Measurements from ENCODE around the gene PLCB2.

The PLCB2 gene

DNA sequence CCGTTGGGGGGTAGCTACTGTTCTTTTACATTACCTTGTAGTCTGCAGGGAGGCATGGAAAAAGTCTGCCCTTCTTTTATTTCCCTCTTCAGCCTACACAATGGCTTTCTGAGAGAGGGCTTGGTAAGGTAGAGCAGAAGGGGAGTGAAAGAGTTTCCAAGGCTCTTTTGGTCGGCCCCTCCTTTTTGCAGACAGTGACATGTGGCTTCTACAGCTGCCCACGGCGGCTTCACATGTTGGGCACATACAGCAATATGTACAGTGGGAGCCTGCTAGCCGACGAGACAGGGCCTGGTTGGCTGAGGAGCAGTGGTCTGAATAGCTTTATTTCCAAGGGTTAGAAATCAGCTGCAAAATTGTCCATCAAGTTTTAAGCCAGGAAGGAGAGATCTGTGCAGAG, 19.7 kb upstream of the PLCB2 start:
- no peak for DNase-seq (ENCODE audit: low read depth)

- no peak for DNase-seq (ENCODE audit: low read depth)
Measured at GRCh38 chr15:40325700-40326099, 18.0 kb upstream of the PLCB2 start.

DNA sequence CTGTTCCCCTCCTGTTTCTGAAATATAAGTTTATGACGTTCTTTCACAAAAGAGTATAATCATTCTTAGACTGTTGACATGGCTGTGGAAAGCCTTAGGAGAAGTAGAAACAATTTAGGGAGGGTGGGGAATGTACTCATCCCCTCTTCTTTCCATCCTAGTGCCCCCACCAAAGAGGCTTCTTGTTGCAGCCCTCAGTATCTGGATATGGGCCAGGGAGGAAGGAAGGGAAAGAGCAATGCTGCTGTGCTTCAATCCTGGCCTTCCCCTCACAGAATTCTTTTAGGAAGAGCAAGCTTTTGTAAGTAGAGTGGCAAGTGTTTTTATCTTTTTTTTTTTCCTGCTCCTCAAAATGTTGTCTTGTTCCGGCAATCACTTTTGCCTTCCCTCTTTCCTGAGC, 17.5 kb upstream of the PLCB2 start:
- no peak for DNase-seq (ENCODE audit: low read depth)

- DNase-seq (ENCODE audit: low read depth): no peak
Measured at GRCh38 chr15:40323953-40324937, 16.5 kb upstream of the PLCB2 start.

DNA sequence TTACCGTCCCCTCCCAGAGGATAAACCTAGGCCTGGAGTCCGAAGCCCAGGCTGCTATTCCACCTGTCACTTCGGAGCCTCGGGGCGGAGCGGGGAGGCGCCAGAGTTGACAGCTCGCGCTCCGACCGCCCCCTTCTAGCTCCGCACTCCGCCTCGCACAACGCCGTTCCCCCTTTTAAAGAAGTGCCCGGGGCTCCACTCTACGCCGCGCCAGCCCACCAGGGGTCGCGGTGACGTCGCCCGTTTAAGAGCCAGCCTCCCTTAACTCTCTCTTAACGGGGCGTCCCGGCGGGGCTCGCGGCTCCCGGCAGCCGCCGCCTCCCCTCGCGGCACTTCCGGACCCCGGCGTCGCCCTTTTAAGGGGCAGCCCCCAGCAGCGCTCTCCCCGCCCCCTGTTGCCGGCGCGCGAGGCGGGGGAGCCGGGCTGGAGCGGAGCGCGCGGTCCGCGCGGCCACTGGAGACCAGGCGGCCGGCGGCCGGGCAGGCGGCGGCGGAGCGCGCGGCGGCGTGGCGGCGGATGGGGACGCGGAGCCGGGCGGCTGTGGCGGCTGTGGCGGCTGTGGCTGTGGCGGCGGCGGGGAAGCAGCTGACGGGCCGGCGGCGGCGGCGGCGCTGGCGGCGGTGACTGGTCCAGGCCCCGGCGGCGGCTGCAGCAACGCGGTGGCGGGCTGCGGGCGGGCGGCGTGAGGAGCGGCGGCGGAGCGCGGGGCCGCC, 15.7 kb upstream of the PLCB2 start, which contains the start of gene INAFM2:
Gene INAFM2 (plus strand): TSS at position 454 of the 714 bp plus-strand sequence. CDS start 364 bp downstream, outside the sequence.
- peak; percentile 90 for DNase-seq (ENCODE audit: low read depth)

GRCh38 chr15:40322531-40323238, 14.9 kb upstream of the PLCB2 start:
- no peak for DNase-seq (ENCODE audit: low read depth)

GRCh38 chr15:40320931-40321371, 13.2 kb upstream of the PLCB2 start:
- no peak for DNase-seq (ENCODE audit: low read depth)

DNA sequence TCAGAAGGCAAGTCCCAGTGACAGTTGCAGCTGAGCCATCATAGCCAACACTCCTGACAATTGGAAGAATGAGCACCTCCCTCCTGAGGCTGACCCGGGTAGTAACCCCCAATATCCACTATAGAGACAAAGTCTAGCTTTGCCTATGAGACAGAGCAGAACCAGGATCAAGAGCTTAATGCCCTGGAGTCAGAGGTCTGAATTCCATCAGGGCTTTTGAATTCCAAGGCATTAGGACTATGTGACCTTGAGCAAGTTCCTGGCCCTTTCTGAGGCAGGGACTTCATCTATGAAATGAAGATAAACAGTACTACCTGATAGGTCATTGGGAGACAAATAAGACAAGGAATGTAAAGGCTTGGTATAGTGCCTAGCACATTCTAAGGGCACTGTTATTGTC, 12.7 kb upstream of the PLCB2 start:
- DNase-seq (ENCODE audit: low read depth): no peak

DNA sequence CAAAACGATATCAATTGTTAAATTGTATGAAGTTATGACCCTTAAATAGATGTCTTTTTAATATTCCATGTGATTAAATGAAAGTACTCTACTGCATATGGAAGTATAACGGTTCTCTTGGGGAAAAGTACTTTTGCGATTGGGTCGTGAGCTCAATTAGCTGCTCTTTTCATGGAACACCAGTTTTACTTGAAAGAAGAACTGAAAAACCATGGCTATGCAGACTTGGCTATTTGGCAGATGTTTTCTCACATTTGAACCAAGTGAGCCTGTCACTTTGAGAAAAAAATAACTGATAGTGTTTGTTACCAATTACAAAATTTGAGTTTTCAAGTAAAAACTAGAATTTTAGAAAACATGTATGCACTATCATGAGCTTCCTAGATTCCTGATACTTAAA, 9.8 kb upstream of the PLCB2 start:
- DNase-seq (ENCODE audit: low read depth): no peak

- DNase-seq (ENCODE audit: low read depth): no peak
Measured at GRCh38 chr15:40316931-40317330, 9.2 kb upstream of the PLCB2 start.

DNA sequence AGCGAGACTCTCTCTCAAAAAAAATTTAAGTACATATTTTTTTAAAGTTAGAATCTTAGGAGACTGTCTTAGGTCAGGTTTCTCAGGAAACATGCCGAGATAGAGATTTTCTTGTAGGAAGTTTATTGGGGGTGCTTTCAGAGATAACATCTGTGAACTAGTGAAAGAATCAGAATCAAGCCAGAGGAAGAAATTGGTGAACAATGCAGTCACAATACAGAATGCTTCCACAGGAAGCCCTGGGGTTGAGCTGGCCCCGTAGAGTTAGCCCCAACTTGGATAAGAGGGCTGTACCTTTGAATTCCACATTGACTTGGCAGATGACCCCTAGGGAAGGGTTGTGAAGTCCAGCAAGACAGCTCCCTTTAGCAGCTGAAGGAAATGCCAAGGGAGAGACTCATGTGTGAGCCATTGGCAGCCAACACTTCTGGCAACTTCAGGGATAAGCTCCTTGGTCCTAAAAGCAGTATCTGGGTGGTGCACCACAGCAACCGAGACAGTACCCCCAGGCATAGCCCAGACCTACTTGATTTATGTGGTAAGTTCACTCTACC, 7.1 kb upstream of the PLCB2 start:
- no peak for DNase-seq (ENCODE audit: low read depth)

GRCh38 chr15:40313531-40314398, 6.0 kb upstream of the PLCB2 start:
- DNase-seq (ENCODE audit: low read depth): peak; percentile 30

DNA sequence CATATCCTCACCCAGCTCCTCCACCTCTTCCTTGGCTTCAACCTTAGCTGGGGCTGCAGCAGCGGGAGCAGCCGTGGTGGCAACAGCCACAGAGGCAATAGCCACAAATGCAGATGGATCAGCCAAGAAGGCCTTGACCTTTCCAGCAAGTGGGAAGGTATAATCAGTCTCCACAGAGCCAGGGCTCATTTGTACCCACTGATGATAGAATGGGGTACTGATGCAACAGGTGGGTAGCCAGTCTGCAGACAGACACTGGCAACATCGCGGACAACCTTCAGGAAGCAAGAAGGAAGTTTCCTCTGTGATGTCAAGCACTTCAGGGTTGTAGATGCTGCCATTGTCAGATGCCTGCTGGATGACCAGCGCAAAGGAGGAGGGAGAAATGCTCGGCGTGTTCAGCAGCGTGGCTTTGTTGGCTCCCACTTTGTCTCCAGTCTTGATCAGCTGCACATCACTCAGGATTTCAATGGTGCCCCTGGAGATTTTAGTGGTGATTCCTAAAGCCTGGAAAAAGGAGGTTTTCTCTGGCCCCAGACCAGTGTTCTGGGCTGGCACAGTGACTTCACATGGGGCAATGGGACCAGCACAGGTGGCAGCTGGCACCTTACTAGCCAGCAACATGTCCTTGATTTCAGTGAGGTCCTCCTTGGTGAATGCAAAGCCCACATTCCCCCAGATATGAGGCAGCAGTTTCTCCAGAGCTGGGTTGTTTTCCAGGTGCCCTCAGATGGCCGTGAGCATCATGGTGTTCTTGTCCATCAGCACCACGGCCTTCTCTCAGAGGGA, 4.8 kb upstream of the PLCB2 start:
- DNase-seq (ENCODE audit: low read depth): no peak

DNA sequence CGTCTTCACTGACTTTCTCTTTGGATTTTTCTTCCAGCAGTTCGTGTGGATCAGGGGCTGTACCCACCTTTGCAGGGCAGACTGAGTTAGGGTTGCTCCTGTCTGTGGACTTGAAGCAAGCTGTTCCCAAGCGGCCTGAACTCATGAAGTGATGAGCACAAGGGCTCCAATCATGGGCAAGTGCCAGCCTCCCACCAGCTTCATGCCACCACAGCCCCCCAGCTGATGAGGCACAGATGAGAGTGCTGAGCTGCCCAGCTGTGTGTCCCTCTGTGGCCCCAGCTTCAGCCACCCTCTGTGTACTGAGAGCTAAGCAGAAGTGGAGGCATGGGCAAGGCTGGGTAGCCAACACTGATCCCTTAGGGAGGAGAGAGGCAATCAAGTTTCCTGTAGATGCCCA, 3.3 kb upstream of the PLCB2 start:
- no peak for DNase-seq (ENCODE audit: low read depth)

DNA sequence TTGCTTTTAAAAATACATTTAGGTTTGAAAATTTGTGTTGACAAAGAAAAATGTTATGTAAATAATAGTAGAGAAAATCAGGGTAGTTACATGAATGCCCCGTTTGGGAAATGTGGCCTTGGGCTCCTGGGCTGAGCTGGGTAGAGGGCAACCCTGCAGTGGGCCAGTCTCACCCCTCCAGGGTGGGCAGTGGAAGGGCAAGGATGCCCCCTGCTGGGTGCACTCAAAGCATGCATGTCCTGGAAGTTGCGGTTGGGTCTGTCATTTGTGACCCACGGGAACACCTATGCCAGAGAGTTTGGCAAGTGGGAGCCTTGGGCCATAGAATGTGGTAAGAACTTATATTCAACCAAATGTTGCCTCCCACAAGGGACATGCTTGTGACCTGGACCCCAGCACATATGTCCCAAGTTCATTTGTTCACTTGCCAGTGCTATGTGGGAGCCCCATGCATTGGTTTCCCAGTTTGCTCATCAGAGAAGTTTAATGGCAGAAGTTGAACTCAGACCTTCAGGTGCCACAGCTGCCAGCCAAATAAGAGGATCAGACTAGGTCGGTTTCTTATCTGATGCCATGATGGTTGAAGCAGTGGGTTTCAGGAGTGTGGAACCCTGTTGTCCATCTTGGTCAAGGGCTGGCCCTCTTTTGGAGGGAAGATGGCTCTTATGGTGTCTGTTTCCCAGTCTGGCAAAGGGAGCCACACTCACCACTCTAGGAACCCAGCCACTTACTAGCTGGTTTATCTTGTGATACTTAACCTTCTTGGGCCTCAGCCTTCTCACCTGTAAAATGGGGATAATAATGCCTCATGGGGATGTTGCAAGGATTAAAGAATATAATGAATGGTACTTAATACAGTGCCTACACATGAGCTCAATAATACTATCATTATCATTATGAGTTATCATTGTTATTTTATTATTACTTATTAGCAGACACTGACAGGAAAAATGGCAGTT, 2.5 kb upstream of the PLCB2 start:
- DNase-seq (ENCODE audit: low read depth): peak; percentile 29

- no peak for DNase-seq (ENCODE audit: low read depth)
Measured at GRCh38 chr15:40309344-40309862, 1.7 kb upstream of the PLCB2 start.

- DNase-seq (ENCODE audit: low read depth): no peak
Measured at GRCh38 chr15:40306908-40307307, 827 bp downstream of the PLCB2 start.

- no peak for DNase-seq (ENCODE audit: low read depth)
Measured at GRCh38 chr15:40306371-40306770, 1.4 kb downstream of the PLCB2 start.

DNA sequence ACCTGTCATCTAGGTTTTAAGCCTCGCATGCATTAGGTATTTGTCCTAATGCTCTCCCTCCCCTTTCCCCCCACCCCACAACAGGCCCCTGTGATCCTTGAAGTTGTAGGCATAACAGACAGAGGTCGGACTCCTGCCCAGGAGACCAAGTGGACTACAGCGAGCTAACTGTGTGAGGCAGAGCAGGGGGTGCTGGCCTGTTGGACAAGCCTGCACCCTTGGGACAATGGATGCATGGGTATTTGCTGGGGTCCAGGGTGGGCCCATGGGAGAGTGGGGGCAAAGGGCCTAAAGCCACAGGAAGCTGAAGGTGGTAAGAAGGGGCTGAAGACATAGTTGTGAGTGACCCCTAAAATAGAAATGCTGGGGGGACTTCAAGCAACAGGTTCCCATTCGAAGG, 2.5 kb downstream of the PLCB2 start:
- no peak for DNase-seq (ENCODE audit: low read depth)
